GM12891 (cell line): ENCODE results near the gene OR10H3. TPM values are rescaled to one million over a fixed set of nuclear protein-coding genes. Genes with fewer than 3 reads are reported as not detected.

Experiments
- DNase-seq: peaks from one replicate; pipeline ENCODE4 v3.0.0; 2011; ENCODE audit warnings: low spot score; ENCODE audit not compliant: insufficient read length
- FAIRE-seq: peaks from 2 replicates; lab custom pipeline; 2011; peaks lifted over from hg19 to GRCh38; lab: Jason Lieb, UNC
- PAX5 ChIP-seq: IDR thresholded peaks from 2 replicates; pipeline ENCODE4 v1.6.1; 2011; ENCODE audit warnings: low read length, moderate library complexity, mild to moderate bottlenecking; ENCODE audit not compliant: insufficient read depth, severe bottlenecking
- POLR2A ChIP-seq: IDR thresholded peaks from 2 replicates; pipeline ENCODE4 v1.6.1; 2011; ENCODE audit warnings: low read depth, low read length, control low read depth
- POLR2AphosphoS5 ChIP-seq: IDR thresholded peaks from 2 replicates; pipeline ENCODE4 v1.6.1; 2011; ENCODE audit warnings: low read depth, low read length, control low read depth
- POU2F2 ChIP-seq: IDR thresholded peaks from 2 replicates; pipeline ENCODE4 v1.6.1; 2011; ENCODE audit warnings: low read depth, mild to moderate bottlenecking, control low read depth, low read length, moderate library complexity
- SPI1 ChIP-seq: IDR thresholded peaks from 2 replicates; pipeline ENCODE4 v1.6.1; 2011; ENCODE audit warnings: low read depth, low read length, control low read depth
- TAF1 ChIP-seq: IDR thresholded peaks from 2 replicates; pipeline ENCODE4 v1.6.1; 2011; ENCODE audit warnings: low read depth, low read length, control low read depth
- polyA plus RNA-seq: library from polyadenylated mRNA; unstranded; fragments of >200 nt; gene quantifications from one replicate; pipeline ENCODE4 v1.2.1, GENCODE V29; 2012; ENCODE audit warnings: low read depth, missing spikeins, inconsistent platforms; ENCODE audit not compliant: missing spikeins

Gene OR10H3
- not detected for polyA plus RNA-seq

DNA sequence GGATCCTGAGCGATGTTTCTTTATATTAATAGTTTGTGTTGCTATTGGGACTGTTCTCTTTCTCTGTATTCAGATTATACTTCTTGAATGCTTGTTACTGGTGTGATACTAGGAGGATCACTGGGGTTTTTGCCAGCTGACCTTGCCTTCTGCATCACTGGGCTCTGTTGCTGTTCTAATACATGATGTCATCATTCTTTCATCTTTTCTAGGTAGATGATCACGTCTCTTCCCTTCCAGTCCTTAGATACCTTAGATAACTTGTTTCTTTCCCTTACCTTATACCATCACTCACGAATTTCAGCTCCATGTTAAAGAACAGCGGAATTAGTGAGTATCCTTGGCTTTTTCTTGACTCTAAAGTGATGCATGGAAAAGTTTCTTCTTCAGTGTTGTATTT, at the start of gene OR10H3:
TSS of gene OR10H3 (plus strand) at position 264 of the 400 bp plus-strand sequence. CDS start 3,408 bp downstream, outside the sequence.
- TF ChIP-seq POLR2AphosphoS5 (no peak), SPI1 (no peak), PAX5 (no peak), POLR2A (no peak), TAF1 (no peak), POU2F2 (no peak)
- no peak for FAIRE-seq

GRCh38 chr19:15696654-15697194, 41.1 kb upstream of the OR10H3 start:
- no peak for TF ChIP-seq PAX5
- no peak for TF ChIP-seq POLR2A
- no peak for TF ChIP-seq SPI1
- no peak for TF ChIP-seq POU2F2
- TF ChIP-seq TAF1: no peak
- no peak for TF ChIP-seq POLR2AphosphoS5
- no peak for DNase-seq
- FAIRE-seq: no peak

More for the DNA sequence above, at the start of gene OR10H3:
- no peak for DNase-seq

GRCh38 chr19:15701757-15702533, 35.8 kb upstream of the OR10H3 start:
- FAIRE-seq (no peak), DNase-seq (no peak)
- no peak for TF ChIP-seq PAX5
- TF ChIP-seq SPI1: no peak
- TF ChIP-seq POU2F2: no peak
- no peak for TF ChIP-seq POLR2AphosphoS5

DNA sequence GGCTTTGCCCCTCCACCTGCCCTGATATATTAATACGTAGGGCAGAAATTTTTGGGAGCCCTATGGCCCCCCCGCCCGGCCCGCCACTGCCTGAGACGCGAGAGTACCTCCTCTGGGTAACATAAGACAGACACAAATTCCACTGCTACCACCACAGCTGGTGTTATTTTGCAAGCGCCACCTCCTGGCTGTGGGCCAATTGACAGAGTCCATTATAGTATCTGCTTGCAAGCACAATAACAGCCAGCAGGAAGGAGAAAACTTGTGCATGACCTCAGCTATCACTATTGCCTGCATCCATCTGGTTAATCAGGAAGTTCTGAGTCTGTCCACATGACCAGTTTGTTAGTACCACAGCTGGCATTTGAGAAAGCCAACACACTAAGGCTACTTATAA, 35.3 kb upstream of the OR10H3 start:
- no peak for TF ChIP-seq PAX5
- TF ChIP-seq POLR2AphosphoS5: no peak
- no peak for TF ChIP-seq POU2F2
- no peak for TF ChIP-seq TAF1
- no peak for TF ChIP-seq POLR2A
- no peak for TF ChIP-seq SPI1
- FAIRE-seq: no peak
- DNase-seq: no peak

GRCh38 chr19:15714638-15715037, 23.1 kb upstream of the OR10H3 start:
- no peak for DNase-seq
- FAIRE-seq: no peak
- TF ChIP-seq TAF1: no peak
- TF ChIP-seq POLR2AphosphoS5: no peak
- no peak for TF ChIP-seq PAX5

DNA sequence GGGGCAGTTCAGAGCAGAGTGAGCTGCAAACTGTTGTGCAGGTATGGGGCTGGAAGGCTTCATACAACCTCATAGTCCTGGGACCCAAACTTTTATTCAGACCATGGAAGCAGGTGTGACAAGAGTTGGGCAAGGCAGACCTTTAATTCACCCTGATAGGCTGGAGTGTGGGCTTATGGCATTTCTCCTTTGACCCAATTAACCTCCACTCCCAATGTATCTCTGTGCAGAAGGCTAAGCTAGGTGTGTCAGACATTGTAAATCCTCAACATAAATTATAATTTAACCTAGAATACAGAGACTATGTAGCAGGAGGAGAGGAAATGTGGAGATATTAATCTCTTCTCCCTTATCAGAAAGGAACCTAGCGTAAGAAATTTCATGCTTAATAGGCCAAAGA, 22.1 kb upstream of the OR10H3 start:
- FAIRE-seq (no peak), DNase-seq (no peak)
- TF ChIP-seq POLR2AphosphoS5: no peak
- no peak for TF ChIP-seq TAF1
- no peak for TF ChIP-seq PAX5

- no peak for FAIRE-seq
- TF ChIP-seq POU2F2 (no peak), TAF1 (no peak), POLR2AphosphoS5 (no peak), POLR2A (no peak), PAX5 (no peak), SPI1 (no peak)
- DNase-seq: no peak
Observed at GRCh38 chr19:15717809-15718208, 20.0 kb upstream of the OR10H3 start.

- FAIRE-seq (no peak), DNase-seq (no peak)
- TF ChIP-seq POLR2A (no peak), TAF1 (no peak), PAX5 (no peak), SPI1 (no peak)
Observed at GRCh38 chr19:15721268-15721667, 16.5 kb upstream of the OR10H3 start.

- no peak for FAIRE-seq
- no peak for DNase-seq
- TF ChIP-seq TAF1 (no peak), SPI1 (no peak), PAX5 (no peak)
Observed at GRCh38 chr19:15722956-15723355, 14.8 kb upstream of the OR10H3 start.

GRCh38 chr19:15727724-15728123, 10.1 kb upstream of the OR10H3 start, which contains the start of gene OR10H2:
Gene OR10H2 (plus strand): TSS chr19:15728024. CDS start chr19:15728044, 20 bp downstream.
- FAIRE-seq (no peak), DNase-seq (no peak)
- TF ChIP-seq TAF1: no peak

- FAIRE-seq (no peak), DNase-seq (no peak)
- TF ChIP-seq TAF1 (no peak), POU2F2 (no peak), PAX5 (no peak), POLR2AphosphoS5 (no peak), SPI1 (no peak), POLR2A (no peak)
Observed at GRCh38 chr19:15730538-15730937, 7.2 kb upstream of the OR10H3 start.
